ENCODE data around the gene ASPA.

Gene ASPA

GRCh38 chr17:3542410-3543088, 66.8 kb downstream of the ASPA start:
- DNase-seq = no peak
- H3K36me3 Mint-ChIP-seq (ENCODE audit: low read depth) = no peaks in the 10 kb centered on the region
- peaks cover 6% of the 10 kb centered on the region for H3K27me3 Mint-ChIP-seq (ENCODE audit: low read depth, poor library complexity)
- H3K4me1 Mint-ChIP-seq = peaks cover 11% of the 10 kb centered on the region
- no peak overlapping the region for H3K27ac Mint-ChIP-seq
- no peak overlapping the region for H3K4me3 Mint-ChIP-seq
- TF ChIP-seq CTCF (IDR thresholded peaks at IDR 0.05) = no peak
- no peaks in the 10 kb centered on the region for H3K9me3 Mint-ChIP-seq

GRCh38 chr17:3543453-3543852, 67.7 kb downstream of the ASPA start:
- Mint-ChIP-seq H3K36me3 (ENCODE audit: low read depth) (no peaks in the 10 kb centered on the region), H3K9me3 (no peaks in the 10 kb centered on the region), H3K4me3 (no peak overlapping the region), H3K27ac (no peak overlapping the region), H3K27me3 (ENCODE audit: low read depth, poor library complexity) (peaks cover 6% of the 10 kb centered on the region), H3K4me1 (peaks cover 11% of the 10 kb centered on the region)
- no peak for TF ChIP-seq CTCF (IDR thresholded peaks at IDR 0.05)
- DNase-seq = no peak

- H3K4me1 Mint-ChIP-seq = peaks cover 11% of the 10 kb centered on the region
- no peak for DNase-seq
- no peak overlapping the region for H3K4me3 Mint-ChIP-seq
- H3K36me3 Mint-ChIP-seq (ENCODE audit: low read depth) = no peaks in the 10 kb centered on the region
- no peak for TF ChIP-seq CTCF (IDR thresholded peaks at IDR 0.05)
- H3K27ac Mint-ChIP-seq = no peak overlapping the region
- peaks cover 12% of the 10 kb centered on the region for H3K27me3 Mint-ChIP-seq (ENCODE audit: low read depth, poor library complexity)
- no peaks in the 10 kb centered on the region for H3K9me3 Mint-ChIP-seq
Measured at GRCh38 chr17:3544365-3544764, 68.6 kb downstream of the ASPA start.

- H3K4me3 Mint-ChIP-seq = no peak overlapping the region
- no peak for DNase-seq
- H3K4me1 Mint-ChIP-seq = peaks cover 11% of the 10 kb centered on the region
- no peak for TF ChIP-seq CTCF (IDR thresholded peaks at IDR 0.05)
- H3K36me3 Mint-ChIP-seq (ENCODE audit: low read depth) = no peaks in the 10 kb centered on the region
- peak overlapping the region; percentile 16 for H3K27ac Mint-ChIP-seq
- H3K9me3 Mint-ChIP-seq = no peaks in the 10 kb centered on the region
- peaks cover 11% of the 10 kb centered on the region for H3K27me3 Mint-ChIP-seq (ENCODE audit: low read depth, poor library complexity)
Measured at GRCh38 chr17:3545151-3545550, 69.4 kb downstream of the ASPA start.

- Mint-ChIP-seq H3K9me3 (no peaks in the 10 kb centered on the region), H3K27ac (no peak overlapping the region), H3K4me1 (peaks cover 11% of the 10 kb centered on the region), H3K27me3 (ENCODE audit: low read depth, poor library complexity) (peaks cover 10% of the 10 kb centered on the region), H3K36me3 (ENCODE audit: low read depth) (no peaks in the 10 kb centered on the region), H3K4me3 (no peak overlapping the region)
- no peak for DNase-seq
- TF ChIP-seq CTCF (IDR thresholded peaks at IDR 0.05) = no peak
Measured at GRCh38 chr17:3546521-3546920, 70.7 kb downstream of the ASPA start.

GRCh38 chr17:3546997-3547396, 71.2 kb downstream of the ASPA start:
- no peaks in the 10 kb centered on the region for H3K9me3 Mint-ChIP-seq
- no peak for DNase-seq
- H3K27me3 Mint-ChIP-seq (ENCODE audit: low read depth, poor library complexity) = peaks cover 9% of the 10 kb centered on the region
- peaks cover 11% of the 10 kb centered on the region for H3K4me1 Mint-ChIP-seq
- no peak for TF ChIP-seq CTCF (IDR thresholded peaks at IDR 0.05)
- no peak overlapping the region for H3K27ac Mint-ChIP-seq
- no peak overlapping the region for H3K4me3 Mint-ChIP-seq
- no peaks in the 10 kb centered on the region for H3K36me3 Mint-ChIP-seq (ENCODE audit: low read depth)
